ENCODE measurements around the gene TRPC6.

DNA sequence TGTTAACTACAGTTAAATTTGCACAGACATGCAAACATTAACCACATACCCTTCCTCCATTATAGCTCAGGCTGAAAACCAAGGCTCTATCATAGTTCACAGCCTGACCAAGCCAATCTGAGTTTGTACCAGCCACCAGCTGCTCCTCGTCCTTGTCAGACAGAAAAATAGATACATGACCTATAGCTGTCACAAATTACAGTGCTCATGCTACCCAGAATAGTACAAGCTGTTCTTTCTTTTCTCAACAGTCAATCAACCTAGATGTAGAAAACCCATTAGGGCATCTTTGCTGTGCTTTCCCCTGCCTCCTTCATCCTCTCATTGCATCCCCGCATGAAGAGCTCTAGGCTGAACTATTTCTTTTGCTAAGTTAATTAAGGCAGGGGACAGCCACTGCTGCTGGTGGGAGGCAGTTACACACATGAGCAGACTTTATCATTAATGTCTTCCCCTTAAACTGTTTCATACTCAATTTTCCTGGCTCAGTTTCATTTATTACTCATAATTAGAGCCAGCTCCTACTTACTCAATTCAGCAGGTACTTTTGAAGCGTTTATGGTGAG is 148.3 kb downstream of the TRPC6 start:
- TF ChIP-seq, protein P1, sequence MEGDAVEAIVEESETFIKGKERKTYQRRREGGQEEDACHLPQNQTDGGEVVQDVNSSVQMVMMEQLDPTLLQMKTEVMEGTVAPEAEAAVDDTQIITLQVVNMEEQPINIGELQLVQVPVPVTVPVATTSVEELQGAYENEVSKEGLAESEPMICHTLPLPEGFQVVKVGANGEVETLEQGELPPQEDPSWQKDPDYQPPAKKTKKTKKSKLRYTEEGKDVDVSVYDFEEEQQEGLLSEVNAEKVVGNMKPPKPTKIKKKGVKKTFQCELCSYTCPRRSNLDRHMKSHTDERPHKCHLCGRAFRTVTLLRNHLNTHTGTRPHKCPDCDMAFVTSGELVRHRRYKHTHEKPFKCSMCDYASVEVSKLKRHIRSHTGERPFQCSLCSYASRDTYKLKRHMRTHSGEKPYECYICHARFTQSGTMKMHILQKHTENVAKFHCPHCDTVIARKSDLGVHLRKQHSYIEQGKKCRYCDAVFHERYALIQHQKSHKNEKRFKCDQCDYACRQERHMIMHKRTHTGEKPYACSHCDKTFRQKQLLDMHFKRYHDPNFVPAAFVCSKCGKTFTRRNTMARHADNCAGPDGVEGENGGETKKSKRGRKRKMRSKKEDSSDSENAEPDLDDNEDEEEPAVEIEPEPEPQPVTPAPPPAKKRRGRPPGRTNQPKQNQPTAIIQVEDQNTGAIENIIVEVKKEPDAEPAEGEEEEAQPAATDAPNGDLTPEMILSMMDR (IDR thresholded peaks at IDR 0.05; ENCODE audit: low read depth, low read length, missing input control), result no peak
- TF ChIP-seq, protein P2, sequence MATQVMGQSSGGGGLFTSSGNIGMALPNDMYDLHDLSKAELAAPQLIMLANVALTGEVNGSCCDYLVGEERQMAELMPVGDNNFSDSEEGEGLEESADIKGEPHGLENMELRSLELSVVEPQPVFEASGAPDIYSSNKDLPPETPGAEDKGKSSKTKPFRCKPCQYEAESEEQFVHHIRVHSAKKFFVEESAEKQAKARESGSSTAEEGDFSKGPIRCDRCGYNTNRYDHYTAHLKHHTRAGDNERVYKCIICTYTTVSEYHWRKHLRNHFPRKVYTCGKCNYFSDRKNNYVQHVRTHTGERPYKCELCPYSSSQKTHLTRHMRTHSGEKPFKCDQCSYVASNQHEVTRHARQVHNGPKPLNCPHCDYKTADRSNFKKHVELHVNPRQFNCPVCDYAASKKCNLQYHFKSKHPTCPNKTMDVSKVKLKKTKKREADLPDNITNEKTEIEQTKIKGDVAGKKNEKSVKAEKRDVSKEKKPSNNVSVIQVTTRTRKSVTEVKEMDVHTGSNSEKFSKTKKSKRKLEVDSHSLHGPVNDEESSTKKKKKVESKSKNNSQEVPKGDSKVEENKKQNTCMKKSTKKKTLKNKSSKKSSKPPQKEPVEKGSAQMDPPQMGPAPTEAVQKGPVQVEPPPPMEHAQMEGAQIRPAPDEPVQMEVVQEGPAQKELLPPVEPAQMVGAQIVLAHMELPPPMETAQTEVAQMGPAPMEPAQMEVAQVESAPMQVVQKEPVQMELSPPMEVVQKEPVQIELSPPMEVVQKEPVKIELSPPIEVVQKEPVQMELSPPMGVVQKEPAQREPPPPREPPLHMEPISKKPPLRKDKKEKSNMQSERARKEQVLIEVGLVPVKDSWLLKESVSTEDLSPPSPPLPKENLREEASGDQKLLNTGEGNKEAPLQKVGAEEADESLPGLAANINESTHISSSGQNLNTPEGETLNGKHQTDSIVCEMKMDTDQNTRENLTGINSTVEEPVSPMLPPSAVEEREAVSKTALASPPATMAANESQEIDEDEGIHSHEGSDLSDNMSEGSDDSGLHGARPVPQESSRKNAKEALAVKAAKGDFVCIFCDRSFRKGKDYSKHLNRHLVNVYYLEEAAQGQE (IDR thresholded peaks at IDR 0.05), result no peak
- TF ChIP-seq, protein P3, sequence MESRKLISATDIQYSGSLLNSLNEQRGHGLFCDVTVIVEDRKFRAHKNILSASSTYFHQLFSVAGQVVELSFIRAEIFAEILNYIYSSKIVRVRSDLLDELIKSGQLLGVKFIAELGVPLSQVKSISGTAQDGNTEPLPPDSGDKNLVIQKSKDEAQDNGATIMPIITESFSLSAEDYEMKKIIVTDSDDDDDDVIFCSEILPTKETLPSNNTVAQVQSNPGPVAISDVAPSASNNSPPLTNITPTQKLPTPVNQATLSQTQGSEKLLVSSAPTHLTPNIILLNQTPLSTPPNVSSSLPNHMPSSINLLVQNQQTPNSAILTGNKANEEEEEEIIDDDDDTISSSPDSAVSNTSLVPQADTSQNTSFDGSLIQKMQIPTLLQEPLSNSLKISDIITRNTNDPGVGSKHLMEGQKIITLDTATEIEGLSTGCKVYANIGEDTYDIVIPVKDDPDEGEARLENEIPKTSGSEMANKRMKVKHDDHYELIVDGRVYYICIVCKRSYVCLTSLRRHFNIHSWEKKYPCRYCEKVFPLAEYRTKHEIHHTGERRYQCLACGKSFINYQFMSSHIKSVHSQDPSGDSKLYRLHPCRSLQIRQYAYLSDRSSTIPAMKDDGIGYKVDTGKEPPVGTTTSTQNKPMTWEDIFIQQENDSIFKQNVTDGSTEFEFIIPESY (IDR thresholded peaks at IDR 0.05), result no peak
- TF ChIP-seq, protein P4, sequence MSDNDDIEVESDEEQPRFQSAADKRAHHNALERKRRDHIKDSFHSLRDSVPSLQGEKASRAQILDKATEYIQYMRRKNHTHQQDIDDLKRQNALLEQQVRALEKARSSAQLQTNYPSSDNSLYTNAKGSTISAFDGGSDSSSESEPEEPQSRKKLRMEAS (IDR thresholded peaks at IDR 0.05), result no peak
- TF ChIP-seq, protein P5, sequence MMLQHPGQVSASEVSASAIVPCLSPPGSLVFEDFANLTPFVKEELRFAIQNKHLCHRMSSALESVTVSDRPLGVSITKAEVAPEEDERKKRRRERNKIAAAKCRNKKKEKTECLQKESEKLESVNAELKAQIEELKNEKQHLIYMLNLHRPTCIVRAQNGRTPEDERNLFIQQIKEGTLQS (IDR thresholded peaks at IDR 0.05), result no peak
